ENCODE data around the gene RAD51B.

RAD51B gene

DNA sequence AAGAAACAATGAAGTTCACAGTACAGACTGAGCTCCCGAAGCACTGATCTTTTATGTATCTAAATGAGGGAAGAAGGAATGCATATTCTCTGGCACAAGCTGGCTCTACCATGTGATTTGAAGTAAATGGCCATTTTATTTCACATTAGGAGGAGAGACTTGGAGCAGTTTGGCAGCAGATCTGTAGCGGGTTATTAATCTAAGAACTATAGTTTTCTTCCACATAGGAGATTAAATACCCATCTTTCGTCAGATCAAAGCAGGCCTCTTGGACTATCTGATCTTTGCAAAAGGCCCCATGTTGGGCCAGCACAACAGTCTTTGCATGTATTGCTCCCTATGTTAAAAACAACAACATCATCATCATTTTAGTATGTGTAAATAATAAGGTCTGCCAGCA is 495.5 kb downstream of the RAD51B start:
- DNase-seq (ENCODE audit: low read depth in 1 of 2, low spot score in 1 of 2): no peak

DNA sequence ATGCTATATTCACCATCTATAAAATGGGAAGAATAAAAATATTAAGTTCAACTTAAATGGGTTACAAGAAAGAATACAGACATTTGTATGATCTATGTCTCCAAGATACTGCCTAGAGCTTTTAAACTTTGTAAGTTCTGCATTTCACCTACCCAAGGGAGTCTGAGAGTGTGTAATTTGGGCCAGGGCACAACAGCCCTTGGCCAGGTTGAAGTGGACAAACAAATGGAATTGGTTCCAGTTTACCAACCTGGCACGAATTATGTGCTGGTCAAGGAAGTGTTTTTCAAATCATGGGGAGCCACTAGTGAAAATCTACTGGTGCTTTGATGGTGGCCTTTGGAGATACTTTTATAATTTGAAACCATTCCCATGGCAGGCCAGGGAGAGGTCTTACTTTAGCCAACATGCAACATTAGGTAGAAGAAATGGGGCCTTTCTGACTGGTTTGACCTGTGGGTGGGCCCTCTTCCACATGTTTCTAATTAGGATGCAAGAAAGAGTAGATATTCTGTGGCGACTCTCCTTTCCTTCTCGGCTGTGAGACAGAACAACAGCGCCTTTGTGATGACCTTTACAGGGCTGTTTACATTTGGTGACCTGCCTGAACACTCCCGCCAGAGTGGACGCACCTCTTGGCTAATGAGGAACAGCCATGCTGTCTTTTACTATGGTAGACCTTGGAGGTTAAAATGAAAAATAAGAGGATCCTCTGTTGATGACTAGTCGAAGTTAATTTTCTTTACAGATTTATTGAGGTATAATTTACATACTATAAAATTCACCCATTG is 496.7 kb downstream of the RAD51B start:
- DNase-seq (ENCODE audit: low read depth in 1 of 2, low spot score in 1 of 2): no peak

DNA sequence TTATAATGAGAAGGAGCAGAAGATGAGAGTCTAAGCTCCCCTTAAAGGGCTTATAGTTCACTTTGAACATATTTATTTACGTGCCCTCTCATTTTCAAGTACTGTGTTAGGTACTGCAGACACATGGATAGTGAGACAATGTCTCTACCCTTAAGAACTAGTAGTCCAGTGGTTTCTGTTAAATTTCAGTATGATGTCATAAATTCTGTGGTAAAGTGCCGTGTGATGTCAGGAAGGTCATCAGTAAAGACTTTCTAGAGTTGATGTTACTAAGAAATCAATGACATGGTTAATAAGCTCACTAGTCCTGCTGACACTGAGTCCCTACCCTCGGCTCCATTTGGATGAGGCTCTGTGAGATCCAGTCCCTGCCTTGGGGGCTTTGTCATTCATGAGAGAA is 497.7 kb downstream of the RAD51B start:
- DNase-seq (ENCODE audit: low read depth in 1 of 2, low spot score in 1 of 2): no peak

DNA sequence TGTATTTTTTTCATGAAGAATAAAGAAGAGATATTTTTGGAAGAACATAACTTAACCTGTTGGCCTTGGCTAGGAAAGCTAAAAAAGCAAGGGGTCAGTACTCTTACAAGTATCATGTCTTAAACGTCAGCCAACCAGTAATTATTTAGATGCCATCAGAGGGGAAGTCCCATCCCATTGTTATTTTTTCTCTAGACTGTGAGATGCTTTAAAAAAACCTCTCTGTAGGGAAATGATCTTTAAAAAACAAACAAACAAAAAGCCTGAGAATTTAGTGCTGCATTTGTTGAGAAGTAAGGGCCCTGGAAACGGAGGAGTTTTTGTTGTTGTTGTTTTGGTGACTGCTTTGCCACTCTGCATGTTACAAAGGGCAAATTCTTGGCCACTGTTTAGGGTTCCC is 499.2 kb downstream of the RAD51B start:
- DNase-seq (ENCODE audit: low read depth in 1 of 2, low spot score in 1 of 2): no peak

DNA sequence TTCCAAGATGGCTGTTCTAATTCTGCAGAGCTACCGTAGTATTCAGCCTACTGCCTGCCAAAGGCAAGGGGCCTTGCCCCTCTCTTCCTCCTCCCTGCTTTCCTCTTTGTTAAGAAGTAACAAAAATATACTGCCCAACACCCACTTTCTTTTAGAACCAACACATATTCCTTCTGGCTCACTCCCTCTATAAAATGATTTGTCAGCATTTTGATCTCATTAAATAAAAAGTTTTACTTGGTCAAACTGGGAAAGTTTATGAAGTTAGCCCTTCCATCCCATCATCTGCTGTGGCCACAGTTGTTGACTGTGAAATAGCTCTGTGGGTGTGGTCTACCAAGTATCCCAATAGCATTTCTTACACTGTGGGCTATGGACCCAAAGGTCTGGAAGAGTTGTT is 500.9 kb downstream of the RAD51B start:
- no peak for DNase-seq (ENCODE audit: low read depth in 1 of 2, low spot score in 1 of 2)

DNA sequence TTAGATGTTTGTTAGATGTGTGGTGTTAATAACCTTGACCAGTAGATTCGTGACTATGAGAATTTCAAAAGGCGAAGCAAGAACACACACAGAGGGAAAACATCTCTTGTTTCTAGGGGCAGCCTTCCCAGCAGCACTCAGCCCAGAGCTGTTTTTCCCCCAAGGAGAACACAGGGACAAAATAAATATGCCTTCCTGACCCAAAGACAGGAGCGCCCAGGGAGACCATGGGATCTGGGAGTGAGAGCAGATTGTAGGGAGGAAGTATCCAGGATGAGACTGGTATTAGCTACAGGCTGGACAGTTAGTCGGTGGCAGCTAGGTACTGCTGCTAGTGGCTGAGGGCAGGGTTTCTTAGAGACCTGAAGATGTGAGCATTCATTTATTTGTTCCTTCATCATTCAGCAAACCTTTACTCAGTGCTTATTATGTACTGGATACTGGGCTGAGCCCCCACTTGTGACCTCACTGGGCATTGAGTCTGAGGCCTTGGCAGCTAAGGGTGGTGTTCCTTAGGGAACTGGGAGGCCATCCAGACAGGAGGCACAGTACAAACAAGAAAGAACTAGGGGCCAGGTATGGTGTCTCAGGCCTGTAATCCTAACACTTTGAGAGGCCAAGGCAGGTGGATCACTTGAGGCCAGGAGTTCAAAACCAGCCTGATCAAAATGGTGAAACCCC is 503.5 kb downstream of the RAD51B start:
- no peak for DNase-seq (ENCODE audit: low read depth in 1 of 2, low spot score in 1 of 2)

DNA sequence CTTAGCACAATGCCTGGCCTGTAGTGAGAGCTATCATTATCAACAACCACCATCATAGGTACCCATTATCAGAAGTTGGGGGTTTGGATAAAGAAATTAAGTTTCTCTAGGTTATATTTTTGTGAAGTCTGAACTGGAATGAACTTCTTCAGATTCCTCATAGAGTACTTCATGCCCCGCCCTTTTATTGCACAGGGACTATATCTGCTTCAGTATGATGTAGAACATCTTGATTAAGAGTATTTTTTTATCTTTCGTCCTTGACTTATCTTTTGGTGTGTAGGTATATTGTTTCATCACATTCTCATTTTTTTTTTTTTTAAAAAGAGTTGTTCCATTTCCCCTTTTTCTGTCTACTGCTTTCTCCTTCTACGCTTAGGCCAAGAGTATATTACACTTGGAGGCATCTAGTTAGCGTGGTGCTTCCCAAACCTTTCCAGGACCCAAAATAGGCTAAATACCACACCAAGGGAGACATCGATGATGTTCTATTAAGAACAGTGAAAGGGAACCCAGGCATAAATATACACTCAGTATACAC is 505.8 kb downstream of the RAD51B start:
- DNase-seq (ENCODE audit: low read depth in 1 of 2, low spot score in 1 of 2): no peak

DNA sequence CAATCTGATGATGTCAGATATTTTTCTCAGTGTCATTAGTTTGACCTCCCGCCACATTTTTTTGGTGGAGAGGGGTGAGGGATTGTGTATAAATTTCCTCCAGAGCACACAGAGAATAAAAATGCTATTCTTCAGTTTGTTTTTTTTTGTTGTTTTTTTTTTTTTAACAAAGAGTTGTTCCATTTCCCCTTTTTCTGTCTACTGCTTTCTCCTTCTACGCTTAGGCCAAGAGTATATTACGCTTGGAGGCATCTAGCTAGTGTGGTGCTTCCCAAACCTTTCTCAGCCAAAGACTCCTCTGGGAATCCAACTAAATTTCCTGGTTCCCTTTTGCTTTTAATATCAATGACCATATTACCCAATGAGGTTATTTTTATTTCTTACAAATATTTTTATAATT is 507.7 kb downstream of the RAD51B start:
- DNase-seq (ENCODE audit: low read depth in 1 of 2, low spot score in 1 of 2): no peak

DNA sequence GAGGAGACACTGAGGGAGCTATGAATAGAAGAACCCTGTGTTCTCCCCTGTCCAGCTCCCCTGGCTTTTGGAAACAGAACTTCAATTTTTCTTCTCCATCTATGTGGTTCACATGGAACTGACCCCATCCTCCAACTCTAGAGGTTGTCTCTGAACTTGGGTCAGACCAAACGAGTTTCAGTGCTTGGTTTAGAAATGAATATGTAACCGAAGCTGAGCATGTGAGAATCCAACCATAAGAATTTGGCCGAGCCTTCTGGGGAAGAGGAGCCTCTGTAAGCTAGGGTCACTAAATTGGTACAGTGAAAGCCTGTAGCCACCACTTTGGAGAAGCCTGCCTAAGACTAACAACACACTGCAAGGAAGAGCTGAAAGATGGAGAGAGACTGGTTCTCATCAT is 508.9 kb downstream of the RAD51B start:
- no peak for DNase-seq (ENCODE audit: low read depth in 1 of 2, low spot score in 1 of 2)

DNA sequence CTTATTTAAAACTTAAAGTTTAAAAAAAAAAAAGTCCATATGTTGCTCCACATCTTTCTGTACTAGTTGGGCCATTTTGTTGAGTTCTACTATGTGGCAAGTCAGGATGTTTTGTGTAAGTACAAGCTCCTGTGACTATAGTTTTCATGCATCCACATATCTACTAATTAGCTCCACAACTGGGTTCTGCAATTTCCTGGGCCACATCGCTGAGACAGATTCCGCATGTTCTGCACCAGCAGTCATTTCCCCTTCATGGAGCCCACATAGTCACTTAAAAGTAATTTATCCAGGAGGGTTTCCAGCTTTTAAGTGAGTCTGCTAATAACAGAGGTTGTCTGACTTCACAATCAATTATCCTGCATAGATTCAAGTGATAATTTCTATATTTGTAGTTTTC is 511.8 kb downstream of the RAD51B start:
- no peak for DNase-seq (ENCODE audit: low read depth in 1 of 2, low spot score in 1 of 2)

DNA sequence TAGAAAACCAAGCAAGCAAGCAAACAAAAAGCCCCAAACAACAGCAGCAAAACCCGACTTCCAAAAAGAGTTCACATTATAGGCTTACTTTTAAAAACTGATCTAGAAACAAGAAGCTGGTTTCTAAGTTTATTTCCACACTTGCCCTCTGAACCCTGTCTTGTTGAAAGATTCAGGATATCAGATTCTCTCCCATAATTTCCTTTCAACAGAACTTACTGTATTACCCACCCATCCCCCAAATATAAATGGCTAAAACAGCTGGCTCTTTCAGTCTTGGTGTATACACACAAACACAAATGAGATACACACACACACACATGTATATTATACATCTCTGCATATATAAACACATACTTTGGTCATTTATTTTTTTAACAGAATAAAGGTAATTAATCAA is 512.4 kb downstream of the RAD51B start:
- no peak for DNase-seq (ENCODE audit: low read depth in 1 of 2, low spot score in 1 of 2)

DNA sequence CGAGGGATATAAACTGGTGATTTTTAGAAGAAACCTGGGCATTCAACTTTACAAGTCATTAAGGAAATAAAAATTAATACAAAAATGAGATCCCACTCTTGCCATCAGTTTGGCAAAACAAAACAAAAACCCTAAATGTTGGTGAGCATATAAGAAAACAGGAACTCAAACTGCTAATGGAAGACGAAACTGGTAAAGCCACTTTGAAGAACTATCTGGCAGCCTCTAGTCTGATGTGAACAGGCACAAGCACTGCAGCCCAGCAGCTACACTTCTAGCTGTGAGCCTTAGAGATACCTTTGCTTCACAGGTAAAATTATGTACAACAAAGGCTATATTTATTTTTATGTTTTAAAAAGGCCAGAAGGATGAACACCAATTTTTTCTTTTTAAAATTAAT is 513.7 kb downstream of the RAD51B start:
- DNase-seq (ENCODE audit: low read depth in 1 of 2, low spot score in 1 of 2): no peak

DNA sequence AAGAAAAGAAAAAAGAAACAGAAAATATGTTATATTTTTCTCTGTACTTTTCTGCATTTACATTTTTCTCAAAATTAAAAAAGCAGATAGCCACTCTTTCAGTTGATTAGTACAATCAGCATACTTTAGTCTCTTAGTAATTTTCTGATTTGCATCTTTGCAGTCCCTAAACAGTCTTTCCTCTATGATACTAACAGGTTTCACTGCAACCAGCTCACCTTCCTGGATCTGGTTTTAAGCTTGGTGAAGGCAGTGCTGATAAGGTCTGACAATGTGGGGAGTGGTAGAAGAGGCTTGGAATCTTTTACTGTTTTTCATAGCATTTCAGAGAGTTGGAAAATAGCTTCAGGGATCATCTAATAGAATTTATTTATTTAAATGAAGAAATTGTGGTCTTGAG is 515.7 kb downstream of the RAD51B start:
- no peak for DNase-seq (ENCODE audit: low read depth in 1 of 2, low spot score in 1 of 2)

DNA sequence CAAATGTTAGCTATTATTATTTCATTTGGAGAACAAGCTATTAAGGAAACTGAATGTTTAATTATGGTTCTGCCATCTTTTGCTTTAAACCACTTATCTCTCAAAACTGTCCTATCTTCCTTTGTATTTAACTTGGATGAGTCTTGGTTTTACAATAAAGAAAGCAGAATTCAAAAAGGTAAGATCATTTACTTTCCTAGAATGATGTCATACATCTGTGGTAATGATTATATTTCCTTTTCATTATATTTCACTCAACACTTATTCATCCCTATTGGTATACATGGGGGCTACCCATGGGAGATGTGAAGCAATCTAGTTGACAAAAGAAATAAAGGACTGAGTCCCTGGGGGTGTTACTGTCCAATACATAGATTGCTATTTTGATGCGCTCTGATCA is 516.6 kb downstream of the RAD51B start:
- DNase-seq (ENCODE audit: low read depth in 1 of 2, low spot score in 1 of 2): no peak

DNA sequence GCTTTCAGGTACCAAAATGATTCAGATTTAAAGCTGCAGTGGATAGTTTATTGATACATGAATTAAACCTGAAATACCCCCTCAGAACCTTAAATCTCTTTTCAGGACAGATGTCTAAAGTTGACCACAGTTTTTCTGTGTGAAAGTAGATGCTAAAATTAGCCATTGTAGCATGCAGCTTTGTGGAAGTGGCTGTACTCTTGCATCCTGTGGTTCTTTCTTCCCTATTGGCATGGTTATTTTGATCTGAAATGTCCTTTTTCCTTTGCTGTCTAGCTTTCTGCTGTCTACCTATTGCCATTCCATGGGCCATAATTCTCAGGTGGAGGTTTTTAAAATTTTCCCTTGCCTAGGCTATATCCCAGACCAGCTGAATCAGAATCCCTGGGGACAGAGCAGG is 517.7 kb downstream of the RAD51B start:
- DNase-seq (ENCODE audit: low read depth in 1 of 2, low spot score in 1 of 2): no peak

DNA sequence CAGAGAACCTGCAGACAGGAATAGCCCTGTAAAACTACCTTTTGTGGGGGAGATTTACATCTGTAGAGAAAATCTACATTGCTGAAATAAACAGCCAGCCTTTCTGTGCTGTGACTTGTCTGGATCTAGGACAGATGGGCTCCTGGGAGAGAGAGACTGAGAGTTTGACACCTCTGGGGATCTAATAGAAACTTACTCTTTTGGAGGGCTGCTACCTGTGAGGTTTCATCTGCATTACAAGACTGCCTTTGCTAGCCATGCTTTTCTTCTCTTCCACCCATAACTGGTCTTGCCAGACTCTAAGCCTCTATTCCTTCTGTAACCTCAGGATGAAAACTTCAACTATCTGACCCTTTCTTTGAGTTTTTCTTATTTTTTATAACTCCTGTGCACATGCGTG is 520.7 kb downstream of the RAD51B start:
- DNase-seq (ENCODE audit: low read depth in 1 of 2, low spot score in 1 of 2): no peak

DNA sequence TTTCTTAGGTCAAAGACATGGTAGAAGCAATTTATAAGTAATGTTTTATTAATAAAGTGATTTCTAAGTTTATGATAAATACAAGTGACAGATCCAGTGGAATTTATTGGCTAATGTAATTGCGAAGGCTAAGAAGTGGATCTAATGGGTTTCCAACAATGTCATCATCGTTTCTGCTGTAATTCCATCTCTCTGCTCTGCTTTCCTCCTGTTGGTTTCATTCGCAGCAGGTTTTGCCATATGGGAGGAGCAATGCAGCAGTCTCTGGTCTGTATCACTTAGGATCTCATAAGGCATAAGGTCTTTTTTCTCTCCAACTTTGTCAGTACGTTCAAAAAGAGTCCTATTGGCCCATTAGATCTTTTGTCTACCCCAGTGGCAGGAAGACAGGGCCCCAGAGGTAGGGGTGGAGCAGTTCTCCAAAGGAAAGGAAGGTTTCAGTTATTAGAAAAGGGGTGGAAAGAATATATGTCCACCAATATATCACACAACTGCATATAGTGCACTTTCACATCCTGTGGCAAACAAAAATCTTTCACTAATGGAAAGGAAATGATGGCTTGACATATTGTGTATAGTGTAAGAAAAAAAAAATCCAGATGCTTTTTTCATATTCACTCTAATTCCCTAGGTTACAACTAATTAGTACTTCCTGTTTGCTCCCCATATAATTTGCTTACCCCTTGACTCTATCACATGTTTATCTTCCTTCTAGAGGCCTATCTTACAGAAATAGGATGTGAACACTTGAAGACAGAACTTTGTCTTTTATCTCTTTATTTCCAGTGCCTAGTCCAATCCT is 522.0 kb downstream of the RAD51B start:
- DNase-seq (ENCODE audit: low read depth in 1 of 2, low spot score in 1 of 2): no peak

DNA sequence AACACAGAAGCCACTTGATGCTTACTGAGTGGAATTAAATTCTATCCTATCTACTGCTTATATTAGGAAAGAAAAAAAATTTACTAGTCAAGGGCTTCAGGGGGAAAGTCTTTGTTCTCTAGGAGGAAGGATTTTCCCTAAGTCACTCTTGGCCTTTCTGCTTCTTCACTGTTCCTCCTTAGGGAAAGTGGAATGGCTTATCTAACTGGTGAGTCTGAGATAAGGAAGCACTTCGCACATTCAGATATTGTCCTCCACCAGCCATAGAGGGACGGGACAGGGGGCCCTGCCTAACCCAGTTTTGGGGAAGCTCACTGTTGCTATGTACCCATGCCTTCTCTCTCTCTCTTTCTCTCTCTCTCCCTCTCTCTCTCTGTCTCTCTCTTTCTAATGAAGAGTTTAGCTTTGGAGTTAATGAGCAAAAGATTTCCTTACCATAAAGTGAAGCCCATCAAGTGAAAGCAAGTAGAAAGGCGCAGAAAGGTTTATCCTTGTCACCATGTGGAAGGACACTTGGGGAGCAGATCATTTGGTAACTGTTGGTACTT is 522.7 kb downstream of the RAD51B start:
- no peak for DNase-seq (ENCODE audit: low read depth in 1 of 2, low spot score in 1 of 2)

DNA sequence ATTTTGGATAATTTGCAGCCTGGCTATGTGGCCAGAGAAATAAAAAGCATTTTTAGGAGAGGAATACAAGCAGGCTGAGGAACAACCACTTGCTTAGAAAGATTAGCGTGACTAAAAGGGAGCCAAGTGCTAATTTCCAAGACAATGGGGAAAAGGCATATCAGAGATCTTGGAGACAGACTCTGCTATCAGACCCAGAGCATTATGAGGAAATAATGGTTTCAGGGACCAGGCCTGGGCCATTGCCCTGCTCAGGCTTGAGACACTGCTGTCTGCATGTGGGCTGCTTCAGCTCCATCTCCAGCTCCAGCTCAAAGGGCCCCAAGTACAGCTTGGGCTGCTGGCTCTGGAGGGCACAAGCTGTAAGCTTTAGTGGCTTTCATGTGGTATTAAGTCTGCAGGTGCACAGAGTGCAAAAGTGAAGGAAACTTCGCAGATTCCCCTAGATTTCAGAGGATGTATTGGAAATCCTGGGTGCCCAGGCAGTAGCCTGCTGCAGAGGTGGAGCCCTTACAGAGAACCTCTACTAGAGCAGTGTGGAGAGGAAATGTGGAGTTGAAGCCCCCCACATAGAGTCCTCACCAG is 524.0 kb downstream of the RAD51B start:
- no peak for DNase-seq (ENCODE audit: low read depth in 1 of 2, low spot score in 1 of 2)

DNA sequence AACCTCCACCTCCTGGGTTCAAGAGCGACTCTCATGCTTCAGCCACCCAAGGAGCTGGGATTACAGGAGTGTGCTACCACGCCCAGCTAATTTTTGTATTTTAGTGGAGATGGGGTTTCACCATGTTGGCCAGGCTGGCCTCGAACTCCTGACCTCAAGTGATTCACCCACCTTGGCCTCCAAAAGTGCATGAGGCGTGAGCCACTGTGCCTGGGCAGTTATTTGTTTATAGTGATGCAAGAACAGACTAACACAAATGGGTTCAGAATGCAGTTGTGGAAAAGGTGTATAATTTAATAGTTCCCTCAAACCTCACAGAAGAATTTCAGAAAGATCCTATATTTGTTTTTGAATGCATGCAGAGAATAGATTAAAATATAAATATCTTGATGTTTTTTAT is 526.2 kb downstream of the RAD51B start:
- DNase-seq (ENCODE audit: low read depth in 1 of 2, low spot score in 1 of 2): no peak
